Hematopoietic multipotent progenitor cell treated with erythropoietin and hydrocortisone succinate and interleukin-3 and kit ligand, for 17 days (in vitro differentiated cells): ENCODE results near the gene ARHGAP35.
"Not testable (repeated sequence)": the region's sequence is repeated elsewhere in the genome, so short reads cannot be mapped to it uniquely, and the experiment has no call there.

Experiments used
- DNase-seq: peaks from one replicate; pipeline ENCODE4 v3.0.0-alpha.2; 2015; ENCODE audit warnings: low spot score

ARHGAP35 gene

GRCh38 chr19:46871173-46871572 lies 10.4 kb downstream of the ARHGAP35 start:
- not testable (repeated sequence) for DNase-seq

- no peak for DNase-seq
These were observed 12.2 kb downstream of the ARHGAP35 start for GRCh38 chr19:46872967-46873366.

- no peak for DNase-seq
These were observed 14.4 kb downstream of the ARHGAP35 start for GRCh38 chr19:46875234-46875633.

GRCh38 chr19:46875657-46876056 lies 14.9 kb downstream of the ARHGAP35 start:
- no peak for DNase-seq

GRCh38 chr19:46878613-46879375 lies 18.0 kb downstream of the ARHGAP35 start:
- DNase-seq = no peak

GRCh38 chr19:46880431-46880830 lies 19.6 kb downstream of the ARHGAP35 start:
- DNase-seq = no peak

- no peak for DNase-seq
These were observed 20.3 kb downstream of the ARHGAP35 start for GRCh38 chr19:46881092-46881491.

- no peak for DNase-seq
These were observed 21.2 kb downstream of the ARHGAP35 start for GRCh38 chr19:46882034-46882433.

- not testable (repeated sequence) for DNase-seq
These were observed 22.0 kb downstream of the ARHGAP35 start for GRCh38 chr19:46882751-46883150.

GRCh38 chr19:46885411-46885810 lies 24.6 kb downstream of the ARHGAP35 start:
- no peak for DNase-seq

- DNase-seq = no peak
These were observed 25.9 kb downstream of the ARHGAP35 start for GRCh38 chr19:46886546-46887239.

GRCh38 chr19:46887240-46887782 lies 26.5 kb downstream of the ARHGAP35 start:
- DNase-seq = no peak

- DNase-seq = no peak
These were observed 29.8 kb downstream of the ARHGAP35 start for GRCh38 chr19:46890423-46891170.

GRCh38 chr19:46892252-46893179 lies 31.7 kb downstream of the ARHGAP35 start:
- DNase-seq = no peak

GRCh38 chr19:46896076-46896794 lies 35.4 kb downstream of the ARHGAP35 start:
- no peak for DNase-seq

- no peak for DNase-seq
These were observed 37.9 kb downstream of the ARHGAP35 start for GRCh38 chr19:46898731-46899130.

- no peak for DNase-seq
These were observed 39.5 kb downstream of the ARHGAP35 start for GRCh38 chr19:46900341-46900740.

GRCh38 chr19:46901701-46902401 lies 41.1 kb downstream of the ARHGAP35 start:
- DNase-seq = no peak

- no peak for DNase-seq
These were observed 41.6 kb downstream of the ARHGAP35 start for GRCh38 chr19:46902402-46902766.

GRCh38 chr19:46903458-46903857 lies 42.7 kb downstream of the ARHGAP35 start:
- no peak for DNase-seq
